Esophagus squamous epithelium (tissue), 4 donors: ENCODE results near the gene RTP5.

Experiments
- POLR2A ChIP-seq, 4 donors: fragments of 450-650 bp; IDR thresholded peaks; one replicate each; pipeline ENCODE4 v1.6.1; 2017; ENCODE audit warnings: antibody characterized with exemption in 4 of 4, mild to moderate bottlenecking in 4 of 4, moderate library complexity in 3 of 4
- TF ChIP-seq, protein P1 (sequence below), 6 experiments: fragments of 450-650 bp in 4 of 6; fragments of 200-600 bp in 2 of 6; sonication (generic) in 2 of 6; IDR thresholded peaks; one replicate each; pipeline ENCODE4 v1.5.1; 2016 to 2019; ENCODE audit warnings: antibody characterized with exemption in 6 of 6, mild to moderate bottlenecking in 4 of 6, moderate library complexity in 4 of 6

- TF ChIP-seq, protein P1, sequence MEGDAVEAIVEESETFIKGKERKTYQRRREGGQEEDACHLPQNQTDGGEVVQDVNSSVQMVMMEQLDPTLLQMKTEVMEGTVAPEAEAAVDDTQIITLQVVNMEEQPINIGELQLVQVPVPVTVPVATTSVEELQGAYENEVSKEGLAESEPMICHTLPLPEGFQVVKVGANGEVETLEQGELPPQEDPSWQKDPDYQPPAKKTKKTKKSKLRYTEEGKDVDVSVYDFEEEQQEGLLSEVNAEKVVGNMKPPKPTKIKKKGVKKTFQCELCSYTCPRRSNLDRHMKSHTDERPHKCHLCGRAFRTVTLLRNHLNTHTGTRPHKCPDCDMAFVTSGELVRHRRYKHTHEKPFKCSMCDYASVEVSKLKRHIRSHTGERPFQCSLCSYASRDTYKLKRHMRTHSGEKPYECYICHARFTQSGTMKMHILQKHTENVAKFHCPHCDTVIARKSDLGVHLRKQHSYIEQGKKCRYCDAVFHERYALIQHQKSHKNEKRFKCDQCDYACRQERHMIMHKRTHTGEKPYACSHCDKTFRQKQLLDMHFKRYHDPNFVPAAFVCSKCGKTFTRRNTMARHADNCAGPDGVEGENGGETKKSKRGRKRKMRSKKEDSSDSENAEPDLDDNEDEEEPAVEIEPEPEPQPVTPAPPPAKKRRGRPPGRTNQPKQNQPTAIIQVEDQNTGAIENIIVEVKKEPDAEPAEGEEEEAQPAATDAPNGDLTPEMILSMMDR (IDR thresholded peaks at IDR 0.05): no peak
- TF ChIP-seq POLR2A (IDR thresholded peaks at IDR 0.05): no peak
Observed at GRCh38 chr2:241846406-241846805, 23.1 kb upstream of the RTP5 start.
